ENCODE measurements around the gene EYS. TPM values are rescaled to one million over a fixed set of nuclear protein-coding genes. Genes with fewer than 3 reads are reported as not detected.

The EYS gene
- total and polyA plus RNA-seq, 8 donors, result 0.03 to 0.25 (median 0.13) TPM

- 64 to 70% methylated on average over 2 of the region's 2 CpGs for WGBS, 2 donors
Measured at GRCh38 chr6:64949257-64949656, 757.8 kb downstream of the EYS start.

GRCh38 chr6:64948261-64948660, 758.8 kb downstream of the EYS start:
- no peak overlapping the region for H3K27ac ChIP-seq
- H3K36me3 ChIP-seq, result no peaks in the 10 kb centered on the region
- H3K9me3 ChIP-seq, result no peaks in the 10 kb centered on the region
- intact Hi-C loops (cut with DNase I), result no loop called here
- no peaks in the 10 kb centered on the region for H3K4me1 ChIP-seq
- no peak overlapping the region for H3K4me3 ChIP-seq
- no peak for ATAC-seq
- no peak for DNase-seq
- no peak for TF ChIP-seq CTCF (IDR thresholded peaks at IDR 0.05)
- FAIRE-seq, result peak; percentile 97
- H3K27me3 ChIP-seq, result no peaks in the 10 kb centered on the region

More at GRCh38 chr6:64949257-64949656, 757.8 kb downstream of the EYS start:
- DNase-seq, result no peak
- no peak for TF ChIP-seq CTCF (IDR thresholded peaks at IDR 0.05)
- no peak for ATAC-seq
- Histone ChIP-seq H3K36me3 (no peaks in the 10 kb centered on the region), H3K4me3 (no peak overlapping the region), H3K9me3 (no peaks in the 10 kb centered on the region), H3K27ac (no peak overlapping the region), H3K27me3 (no peaks in the 10 kb centered on the region), H3K4me1 (no peaks in the 10 kb centered on the region)
- no peak for FAIRE-seq
- intact Hi-C loops (cut with DNase I), result no loop called here

GRCh38 chr6:64945450-64945849, 761.6 kb downstream of the EYS start:
- Histone ChIP-seq H3K27ac (no peak overlapping the region), H3K9me3 (no peaks in the 10 kb centered on the region), H3K4me1 (no peaks in the 10 kb centered on the region), H3K36me3 (no peaks in the 10 kb centered on the region), H3K4me3 (no peak overlapping the region), H3K27me3 (no peaks in the 10 kb centered on the region)
- no peak for DNase-seq
- TF ChIP-seq CTCF (IDR thresholded peaks at IDR 0.05), result no peak
- ATAC-seq, result no peak
- intact Hi-C loops (cut with DNase I), result no loop called here
- FAIRE-seq, result no peak
- 93 to 98% methylated on average over 2 of the region's 2 CpGs for WGBS, 2 donors

GRCh38 chr6:64932486-64932885, 774.5 kb downstream of the EYS start:
- Histone ChIP-seq H3K27me3 (no peaks in the 10 kb centered on the region), H3K4me1 (no peaks in the 10 kb centered on the region), H3K27ac (no peak overlapping the region), H3K9me3 (no peaks in the 10 kb centered on the region), H3K4me3 (no peak overlapping the region), H3K36me3 (no peaks in the 10 kb centered on the region)
- ATAC-seq (peak in 1 of 4 donors; percentile 42), FAIRE-seq (no peak), DNase-seq (no peak)
- TF ChIP-seq CTCF (IDR thresholded peaks at IDR 0.05), result no peak
- intact Hi-C loops (cut with DNase I), result no loop called here
- WGBS, 2 donors, result 85 to 86% methylated on average over 1 of the region's 1 CpG

GRCh38 chr6:64930681-64931080, 776.3 kb downstream of the EYS start:
- H3K36me3 ChIP-seq, result no peaks in the 10 kb centered on the region
- no peaks in the 10 kb centered on the region for H3K9me3 ChIP-seq
- no peak overlapping the region for H3K4me3 ChIP-seq
- H3K27ac ChIP-seq, result no peak overlapping the region
- ATAC-seq (no peak), DNase-seq (no peak), FAIRE-seq (no peak)
- H3K4me1 ChIP-seq, result no peaks in the 10 kb centered on the region
- no peak for TF ChIP-seq CTCF (IDR thresholded peaks at IDR 0.05)
- no peaks in the 10 kb centered on the region for H3K27me3 ChIP-seq
- 60 to 66% methylated on average over 2 of the region's 2 CpGs for WGBS, 2 donors
- intact Hi-C loops (cut with DNase I), result no loop called here
